Nephron progenitor cell (in vitro differentiated cells): ENCODE results near the gene MYBPHL.
A peak's percentile ranks its signal among the peaks of the same experiment; 100 is the strongest.

ENCODE experiments used
- DNase-seq: peaks from one replicate; pipeline ENCODE4 v3.0.0; 2021
- H3K27ac Mint-ChIP-seq: 2 replicates; pipeline ENCODE4 v1.8.0; 2021; ENCODE audit warnings: mild to moderate bottlenecking, moderate library complexity, mixed read lengths
- H3K27me3 Mint-ChIP-seq: 2 replicates; pipeline ENCODE4 v1.8.0; 2021; ENCODE audit warnings: mild to moderate bottlenecking, low read depth, mixed read lengths; ENCODE audit not compliant: poor library complexity
- H3K36me3 Mint-ChIP-seq: 2 replicates; pipeline ENCODE4 v1.8.0; 2021; ENCODE audit warnings: low read depth, mixed read lengths
- H3K4me1 Mint-ChIP-seq: 2 replicates; pipeline ENCODE4 v1.8.0; 2021; ENCODE audit warnings: mixed read lengths
- H3K4me3 Mint-ChIP-seq: 2 replicates; pipeline ENCODE4 v1.8.0; 2021; ENCODE audit warnings: mild to moderate bottlenecking, moderate library complexity, mixed read lengths
- H3K9me3 Mint-ChIP-seq: 2 replicates; pipeline ENCODE4 v1.8.0; 2021; ENCODE audit warnings: mild to moderate bottlenecking, moderate library complexity, mixed read lengths
- TF ChIP-seq, protein P1 (sequence below): fragments of 200-600 bp; sonication (generic); IDR thresholded peaks from 2 replicates; pipeline ENCODE4 v1.5.0; 2021; ENCODE audit warnings: antibody characterized with exemption

MYBPHL gene

DNA sequence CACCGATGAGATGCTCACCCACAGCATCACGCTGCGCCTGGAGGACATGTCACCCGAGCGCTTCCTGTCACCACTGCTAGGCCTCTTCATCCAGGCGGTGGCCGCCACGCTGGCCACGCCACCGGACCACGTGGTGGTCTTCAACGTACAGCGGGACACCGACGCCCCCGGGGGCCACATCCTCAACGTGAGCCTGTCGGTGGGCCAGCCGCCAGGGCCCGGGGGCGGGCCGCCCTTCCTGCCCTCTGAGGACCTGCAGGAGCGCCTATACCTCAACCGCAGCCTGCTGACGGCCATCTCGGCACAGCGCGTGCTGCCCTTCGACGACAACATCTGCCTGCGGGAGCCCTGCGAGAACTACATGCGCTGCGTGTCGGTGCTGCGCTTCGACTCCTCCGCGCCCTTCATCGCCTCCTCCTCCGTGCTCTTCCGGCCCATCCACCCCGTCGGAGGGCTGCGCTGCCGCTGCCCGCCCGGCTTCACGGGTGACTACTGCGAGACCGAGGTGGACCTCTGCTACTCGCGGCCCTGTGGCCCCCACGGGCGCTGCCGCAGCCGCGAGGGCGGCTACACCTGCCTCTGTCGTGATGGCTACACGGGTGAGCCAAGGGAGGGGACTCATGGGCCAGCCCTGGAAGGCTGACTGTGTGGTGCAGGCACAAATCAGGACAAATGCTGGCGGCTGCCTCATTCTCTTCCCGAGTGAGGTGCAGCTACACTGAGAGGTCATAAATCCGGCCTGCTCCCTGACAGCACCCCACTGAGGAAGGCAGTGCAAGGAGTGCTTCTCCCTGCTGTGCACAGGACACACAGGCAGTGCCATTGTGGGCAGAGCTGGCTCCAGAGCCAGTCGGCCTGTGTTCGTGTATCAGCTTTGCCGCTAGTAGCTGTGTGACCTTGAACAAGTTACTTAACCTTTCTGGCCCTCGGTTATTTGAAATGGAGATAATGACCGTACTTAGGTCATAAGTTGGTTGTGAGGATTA lies 48.0 kb downstream of the MYBPHL start:
- H3K4me3 Mint-ChIP-seq = no peak overlapping the region
- peaks cover 8% of the 10 kb centered on the region for H3K27me3 Mint-ChIP-seq
- no peaks in the 10 kb centered on the region for H3K36me3 Mint-ChIP-seq
- TF ChIP-seq, protein P1, sequence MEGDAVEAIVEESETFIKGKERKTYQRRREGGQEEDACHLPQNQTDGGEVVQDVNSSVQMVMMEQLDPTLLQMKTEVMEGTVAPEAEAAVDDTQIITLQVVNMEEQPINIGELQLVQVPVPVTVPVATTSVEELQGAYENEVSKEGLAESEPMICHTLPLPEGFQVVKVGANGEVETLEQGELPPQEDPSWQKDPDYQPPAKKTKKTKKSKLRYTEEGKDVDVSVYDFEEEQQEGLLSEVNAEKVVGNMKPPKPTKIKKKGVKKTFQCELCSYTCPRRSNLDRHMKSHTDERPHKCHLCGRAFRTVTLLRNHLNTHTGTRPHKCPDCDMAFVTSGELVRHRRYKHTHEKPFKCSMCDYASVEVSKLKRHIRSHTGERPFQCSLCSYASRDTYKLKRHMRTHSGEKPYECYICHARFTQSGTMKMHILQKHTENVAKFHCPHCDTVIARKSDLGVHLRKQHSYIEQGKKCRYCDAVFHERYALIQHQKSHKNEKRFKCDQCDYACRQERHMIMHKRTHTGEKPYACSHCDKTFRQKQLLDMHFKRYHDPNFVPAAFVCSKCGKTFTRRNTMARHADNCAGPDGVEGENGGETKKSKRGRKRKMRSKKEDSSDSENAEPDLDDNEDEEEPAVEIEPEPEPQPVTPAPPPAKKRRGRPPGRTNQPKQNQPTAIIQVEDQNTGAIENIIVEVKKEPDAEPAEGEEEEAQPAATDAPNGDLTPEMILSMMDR = no peak
- H3K27ac Mint-ChIP-seq = no peak overlapping the region
- no peaks in the 10 kb centered on the region for H3K9me3 Mint-ChIP-seq
- H3K4me1 Mint-ChIP-seq = peaks cover 60% of the 10 kb centered on the region
- no peak for DNase-seq

DNA sequence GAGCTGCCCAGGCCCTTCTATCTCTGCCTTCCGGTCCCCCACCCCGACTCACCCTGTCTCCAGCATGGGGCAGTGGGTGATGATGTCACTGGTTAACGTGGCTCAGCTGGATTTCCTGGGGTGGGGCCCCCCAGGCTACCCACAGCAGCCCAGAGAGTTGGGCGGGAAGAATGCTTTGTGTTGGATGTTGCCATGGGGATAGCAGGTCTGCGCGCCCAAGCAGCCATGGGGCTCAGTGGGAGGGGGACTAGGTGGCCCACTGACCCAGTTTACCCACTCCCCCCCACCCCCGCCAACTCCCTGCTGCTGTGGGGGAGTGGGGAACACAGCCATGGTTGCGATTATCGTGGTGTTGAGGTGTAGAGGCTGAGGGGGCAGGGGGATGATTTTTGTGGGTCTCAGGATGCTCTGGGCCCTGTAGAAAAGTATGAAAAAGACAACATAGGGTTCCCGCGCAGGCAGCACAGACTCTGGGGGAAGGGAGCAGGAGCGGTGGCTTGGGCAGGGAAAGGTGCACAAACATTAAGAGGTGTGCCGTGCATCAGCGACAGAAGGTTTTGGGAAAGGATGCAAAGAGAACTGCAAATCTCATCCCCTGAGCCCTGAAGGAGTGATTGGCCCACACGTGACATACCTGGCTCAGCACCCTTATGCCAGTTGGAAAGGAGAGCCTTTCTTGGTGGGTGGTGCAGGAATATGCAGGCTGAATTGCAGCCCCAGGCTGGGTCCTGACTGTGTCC lies 49.0 kb downstream of the MYBPHL start:
- no peak overlapping the region for H3K27ac Mint-ChIP-seq
- H3K36me3 Mint-ChIP-seq = no peaks in the 10 kb centered on the region
- DNase-seq = no peak
- peaks cover 5% of the 10 kb centered on the region for H3K27me3 Mint-ChIP-seq
- H3K4me1 Mint-ChIP-seq = peaks cover 66% of the 10 kb centered on the region
- no peaks in the 10 kb centered on the region for H3K9me3 Mint-ChIP-seq
- TF ChIP-seq, protein P1 = no peak
- no peak overlapping the region for H3K4me3 Mint-ChIP-seq

DNA sequence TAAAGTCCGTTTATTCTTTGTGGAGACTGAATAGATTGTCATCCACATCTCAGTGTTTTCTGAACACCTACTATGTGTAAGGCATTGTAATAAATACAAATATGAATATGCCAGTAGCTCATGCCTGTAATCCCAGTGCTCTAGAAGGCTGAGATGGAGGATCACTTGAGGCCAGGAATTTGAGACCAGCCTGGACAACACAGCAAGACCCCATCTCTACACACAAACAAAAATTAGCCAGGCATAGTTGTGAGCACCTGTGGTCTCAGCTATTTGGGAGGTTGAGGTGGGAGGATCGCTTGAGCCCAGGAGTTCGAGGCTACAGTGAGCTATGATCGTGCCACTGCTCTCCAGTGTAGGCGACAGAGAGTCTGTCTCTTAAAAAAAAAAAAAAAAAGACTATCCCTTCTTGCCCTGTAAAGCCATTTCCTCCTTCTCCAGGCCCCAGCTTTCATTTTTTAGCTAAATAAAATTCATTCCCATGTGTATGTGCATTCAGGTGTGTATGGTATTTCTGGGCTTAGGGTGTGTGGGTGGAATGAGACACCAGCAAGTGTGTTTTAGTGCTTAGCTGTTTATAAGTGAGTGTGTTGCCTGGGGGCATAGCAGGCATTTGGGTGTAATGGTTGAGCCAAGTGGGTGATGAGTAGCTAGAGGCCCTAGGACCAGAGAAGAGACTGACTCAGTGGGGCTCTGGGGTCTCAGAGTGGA lies 49.7 kb downstream of the MYBPHL start:
- Mint-ChIP-seq H3K4me3 (no peak overlapping the region), H3K4me1 (peaks cover 73% of the 10 kb centered on the region), H3K9me3 (peaks cover 5% of the 10 kb centered on the region), H3K27me3 (peaks cover 10% of the 10 kb centered on the region), H3K27ac (no peak overlapping the region), H3K36me3 (peaks cover 7% of the 10 kb centered on the region)
- TF ChIP-seq, protein P1 = no peak
- no peak for DNase-seq

DNA sequence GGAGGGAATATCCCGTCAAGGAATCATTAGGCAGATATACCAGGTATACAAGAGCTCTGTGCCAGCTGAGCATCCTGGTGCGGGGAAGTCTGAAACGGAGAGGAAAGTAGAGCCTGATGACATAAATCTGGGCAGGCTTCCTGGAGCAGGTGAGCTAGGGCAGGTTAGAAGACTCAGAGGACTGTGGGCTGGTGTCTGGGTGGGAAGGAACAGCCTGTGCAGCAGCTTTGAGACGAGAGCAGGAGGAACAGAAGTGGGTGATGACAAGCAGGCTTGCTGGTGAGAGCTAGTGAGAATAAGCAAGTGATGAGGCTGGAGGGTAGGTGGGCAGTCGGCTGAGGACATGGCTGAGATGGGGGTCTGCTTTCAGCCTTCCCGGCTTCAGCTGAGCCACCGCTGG lies 50.7 kb downstream of the MYBPHL start:
- peaks cover 17% of the 10 kb centered on the region for H3K36me3 Mint-ChIP-seq
- no peak for DNase-seq
- H3K9me3 Mint-ChIP-seq = peaks cover 15% of the 10 kb centered on the region
- no peak overlapping the region for H3K27ac Mint-ChIP-seq
- H3K4me1 Mint-ChIP-seq = peaks cover 76% of the 10 kb centered on the region
- H3K27me3 Mint-ChIP-seq = peaks cover 21% of the 10 kb centered on the region
- TF ChIP-seq, protein P1 = no peak
- no peak overlapping the region for H3K4me3 Mint-ChIP-seq

DNA sequence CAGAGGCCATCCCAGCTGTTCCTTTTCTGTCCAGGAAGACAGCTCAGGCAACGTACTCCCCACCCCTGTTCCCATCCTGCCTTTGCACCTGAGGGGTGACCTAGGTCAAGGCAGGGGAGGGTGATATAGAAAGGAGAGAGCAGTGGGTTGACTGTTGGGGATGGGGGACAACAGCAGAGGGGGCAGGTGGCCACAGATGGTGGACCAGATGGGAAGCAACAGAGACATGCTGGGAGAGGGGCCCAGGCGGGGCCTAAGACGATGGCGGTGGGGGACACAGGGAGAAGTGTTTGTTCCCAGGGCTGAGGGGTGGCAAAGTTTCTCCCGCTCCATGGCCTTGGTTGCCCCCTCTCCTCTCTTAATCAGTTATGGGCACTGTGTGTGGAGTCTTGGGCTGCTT lies 51.1 kb downstream of the MYBPHL start:
- H3K4me1 Mint-ChIP-seq = peaks cover 75% of the 10 kb centered on the region
- H3K4me3 Mint-ChIP-seq = peak overlapping the region; percentile 72

More for the DNA sequence above, 51.1 kb downstream of the MYBPHL start:
- Mint-ChIP-seq H3K27me3 (peaks cover 25% of the 10 kb centered on the region), H3K9me3 (peaks cover 19% of the 10 kb centered on the region), H3K36me3 (peaks cover 21% of the 10 kb centered on the region), H3K27ac (no peak overlapping the region)
- TF ChIP-seq, protein P1 = no peak
- DNase-seq = no peak
